Ishikawa (cell line): ENCODE results near the gene ITPRIPL2.

Experiments used
- CEBPB ChIP-seq: IDR thresholded peaks from 2 replicates; pipeline ENCODE4 v1.6.1; 2012
- CREB1 ChIP-seq: IDR thresholded peaks from 2 replicates; pipeline ENCODE4 v1.6.1; 2012; ENCODE audit warnings: low read depth
- EGR1 ChIP-seq: IDR thresholded peaks from 2 replicates; pipeline ENCODE4 v1.6.1; 2012
- EP300 ChIP-seq: IDR thresholded peaks from 2 replicates; pipeline ENCODE4 v1.6.1; 2012; ENCODE audit warnings: borderline replicate concordance
- FOXM1 ChIP-seq: IDR thresholded peaks from 2 replicates; pipeline ENCODE4 v1.6.1; 2012; ENCODE audit warnings: low read depth, borderline replicate concordance
- MAX ChIP-seq: IDR thresholded peaks from 2 replicates; pipeline ENCODE4 v1.6.1; 2012
- NFIC ChIP-seq: IDR thresholded peaks from 2 replicates; pipeline ENCODE4 v1.6.1; 2012
- RAD21 ChIP-seq: IDR thresholded peaks from 2 replicates; pipeline ENCODE4 v1.6.1; 2012; ENCODE audit warnings: low read depth
- REST ChIP-seq: IDR thresholded peaks from 2 replicates; pipeline ENCODE4 v1.6.1; 2012; ENCODE audit warnings: low read depth, mild to moderate bottlenecking
- TAF1 ChIP-seq: IDR thresholded peaks from 2 replicates; pipeline ENCODE4 v1.6.1; 2012; ENCODE audit warnings: low read depth, mild to moderate bottlenecking
- TCF12 ChIP-seq: IDR thresholded peaks from 2 replicates; pipeline ENCODE4 v1.6.1; 2012; ENCODE audit warnings: low read depth
- TEAD4 ChIP-seq: IDR thresholded peaks from 2 replicates; pipeline ENCODE4 v1.6.1; 2012
- USF1 ChIP-seq: IDR thresholded peaks from 2 replicates; pipeline ENCODE4 v1.6.1; 2012
- YY1 ChIP-seq: IDR thresholded peaks from 2 replicates; pipeline ENCODE4 v1.6.1; 2012; ENCODE audit warnings: low read depth
- ZBTB7A ChIP-seq: IDR thresholded peaks from 2 replicates; pipeline ENCODE4 v1.6.1; 2012; ENCODE audit warnings: low read depth

ITPRIPL2 gene

GRCh38 chr16:19128454-19129200, 14.9 kb downstream of the ITPRIPL2 start:
- TF ChIP-seq ZBTB7A (no peak), TCF12 (no peak), MAX (no peak), EP300 (no peak), REST (no peak), TAF1 (no peak), EGR1 (no peak), TEAD4 (no peak), USF1 (no peak), NFIC (no peak), YY1 (no peak), CEBPB (no peak), FOXM1 (no peak), CREB1 (no peak)

- TF ChIP-seq TAF1, result no peak
- no peak for TF ChIP-seq NFIC
- TF ChIP-seq TEAD4, result no peak
- no peak for TF ChIP-seq EP300
- TF ChIP-seq CREB1, result no peak
Observed at GRCh38 chr16:19130385-19130784, 16.6 kb downstream of the ITPRIPL2 start.

GRCh38 chr16:19130852-19131824, 17.4 kb downstream of the ITPRIPL2 start:
- TF ChIP-seq NFIC, result 0 out of 2 replicates have a peak, but pooled peaks have one; percentile 17
- TF ChIP-seq RAD21, result no peak
- 0 out of 2 replicates have a peak, but pooled peaks have one; percentile 48 for TF ChIP-seq ZBTB7A
- no peak for TF ChIP-seq TAF1

GRCh38 chr16:19131825-19132218, 18.1 kb downstream of the ITPRIPL2 start:
- TF ChIP-seq ZBTB7A (no peak), RAD21 (no peak), YY1 (no peak), TCF12 (no peak), USF1 (no peak), TAF1 (no peak)

GRCh38 chr16:19132255-19132654, 18.5 kb downstream of the ITPRIPL2 start:
- TF ChIP-seq REST (no peak), YY1 (no peak), TEAD4 (no peak), EP300 (no peak), NFIC (no peak), CEBPB (no peak), CREB1 (no peak), TAF1 (no peak), FOXM1 (no peak), USF1 (no peak), ZBTB7A (no peak), EGR1 (no peak), TCF12 (no peak)

- no peak for TF ChIP-seq EGR1
- no peak for TF ChIP-seq CEBPB
- TF ChIP-seq EP300, result no peak
Observed at GRCh38 chr16:19132898-19133297, 19.1 kb downstream of the ITPRIPL2 start.
